IMR-90 (cell line): ENCODE data around the gene HELZ. TPM values are rescaled to one million over a fixed set of nuclear protein-coding genes. Genes with fewer than 3 reads are reported as not detected.

Source experiments
- ATAC-seq: fragments of 200-7000 bp; cut with Tn5 transposase; 2 replicates; pipeline ENCODE4 v1.9.1; 2020; ENCODE audit warnings: low read depth, mild to moderate bottlenecking, moderate library complexity
- BruUV-seq: library from RNA; stranded (reverse); fragments of 400-500 nt; replicated peaks from 2 replicates; lab custom pipeline; 2021; lab: Mats Ljungman, UMichigan
- CTCF ChIA-PET: fragments of 300-600 bp; formaldehyde crosslinking; extraction: SDS; loops from one replicate; lab custom pipeline; 2021; ENCODE audit warnings: antibody characterized with exemption; lab: Yijun Ruan, JAX
- POLR2A ChIA-PET: fragments of 300-600 bp; sonication (Branson Sonifier 250); formaldehyde crosslinking; loops from one replicate; lab custom pipeline; 2022; ENCODE audit warnings: antibody characterized with exemption; ENCODE audit not compliant: unreplicated experiment; lab: Charles Lee
- DNase-seq: peaks from one replicate; pipeline ENCODE4 v3.0.0; 2013
- H2AFZ ChIP-seq: replicated peaks from 2 replicates; pipeline ENCODE3; 2013; ENCODE audit warnings: low read length, mild to moderate bottlenecking; ENCODE audit not compliant: poor library complexity
- H2AK5ac ChIP-seq: 2 replicates; pipeline ENCODE4 v1.6.1; 2013; ENCODE audit warnings: low read depth, low read length, inconsistent platforms
- H2AK9ac ChIP-seq: replicated peaks from 2 replicates; pipeline ENCODE3; 2013; ENCODE audit warnings: mild to moderate bottlenecking, low read depth, low read length, moderate library complexity; ENCODE audit not compliant: poor library complexity
- H2BK120ac ChIP-seq: 2 replicates; pipeline ENCODE4 v1.6.1; 2013; ENCODE audit warnings: low read depth, low read length, inconsistent platforms
- H2BK15ac ChIP-seq: 3 replicates; pipeline ENCODE4 v1.6.1; 2013; ENCODE audit warnings: low read depth, low read length, inconsistent platforms
- H2BK20ac ChIP-seq: 2 replicates; pipeline ENCODE4 v1.6.1; 2013; ENCODE audit warnings: low read depth, mild to moderate bottlenecking, inconsistent platforms, low read length, moderate library complexity
- H2BK5ac ChIP-seq: 2 replicates; pipeline ENCODE4 v1.6.1; 2013; ENCODE audit warnings: mild to moderate bottlenecking, low read depth, low read length, inconsistent platforms; ENCODE audit not compliant: poor library complexity, severe bottlenecking
- H3K14ac ChIP-seq: replicated peaks from 2 replicates; pipeline ENCODE4 v1.6.1; 2013; ENCODE audit warnings: low read depth, low read length, inconsistent platforms
- H3K18ac ChIP-seq: 2 replicates; pipeline ENCODE4 v1.6.1; 2013; ENCODE audit warnings: low read depth, low read length, control low read depth
- H3K23ac ChIP-seq: 2 replicates; pipeline ENCODE4 v1.6.1; 2013; ENCODE audit warnings: low read depth, low read length, inconsistent platforms
- H3K27ac ChIP-seq: 2 replicates; pipeline ENCODE4 v1.5.1; 2013; ENCODE audit warnings: mild to moderate bottlenecking, control low read depth, low read length; ENCODE audit not compliant: insufficient read depth
- H3K27me3 ChIP-seq: 2 replicates; pipeline ENCODE4 v1.6.1; 2013; ENCODE audit warnings: low read length; ENCODE audit not compliant: control insufficient read depth, insufficient read depth
- H3K36me3 ChIP-seq: 2 replicates; pipeline ENCODE4 v1.6.1; 2013; ENCODE audit warnings: low read length, mixed read lengths; ENCODE audit not compliant: control insufficient read depth, insufficient read depth
- H3K4ac ChIP-seq: 2 replicates; pipeline ENCODE4 v1.6.1; 2013; ENCODE audit warnings: low read depth, low read length, inconsistent platforms
- H3K4me1 ChIP-seq: 2 replicates; pipeline ENCODE4 v1.6.1; 2013; ENCODE audit warnings: low read length, mixed read lengths; ENCODE audit not compliant: control insufficient read depth, insufficient read depth
- H3K4me2 ChIP-seq: 2 replicates; pipeline ENCODE4 v1.6.1; 2013; ENCODE audit warnings: low read depth, mild to moderate bottlenecking, control low read depth, low read length, moderate library complexity
- H3K4me3 ChIP-seq: 2 replicates; pipeline ENCODE4 v1.5.1; 2013; ENCODE audit warnings: low read depth, mild to moderate bottlenecking, control low read depth, low read length, moderate library complexity; ENCODE audit not compliant: insufficient read depth
- H3K56ac ChIP-seq: 2 replicates; pipeline ENCODE4 v1.6.1; 2013; ENCODE audit warnings: low read length, inconsistent platforms; ENCODE audit not compliant: insufficient read depth; ENCODE audit errors: extremely low read depth
- H3K79me1 ChIP-seq, 2 experiments: 2 replicates each; pipeline ENCODE4 v1.6.1; 2013; ENCODE audit warnings: low read length in 2 of 2, inconsistent platforms in 1 of 2, low read depth in 1 of 2
- H3K9ac ChIP-seq: 2 replicates; pipeline ENCODE4 v1.6.1; 2013; ENCODE audit warnings: low read depth, low read length, control low read depth
- H3K9me1 ChIP-seq: 2 replicates; pipeline ENCODE4 v1.6.1; 2013; ENCODE audit warnings: low read length, inconsistent platforms; ENCODE audit not compliant: insufficient read depth
- H3K9me3 ChIP-seq: 2 replicates; pipeline ENCODE4 v1.6.1; 2013; ENCODE audit warnings: low read length; ENCODE audit not compliant: control insufficient read depth, insufficient read depth
- H4K20me1 ChIP-seq: 2 replicates; pipeline ENCODE4 v1.6.1; 2013; ENCODE audit warnings: low read length, inconsistent platforms; ENCODE audit not compliant: insufficient read depth
- H4K5ac ChIP-seq: 2 replicates; pipeline ENCODE4 v1.6.1; 2013; ENCODE audit warnings: mild to moderate bottlenecking, low read depth, low read length, control low read depth
- H4K8ac ChIP-seq, 2 experiments: 2 replicates each; pipeline ENCODE4 v1.6.1; 2013; ENCODE audit warnings: low read depth in 2 of 2, low read length in 2 of 2, control low read depth in 1 of 2, inconsistent platforms in 1 of 2
- H4K91ac ChIP-seq: 2 replicates; pipeline ENCODE4 v1.6.1; 2013; ENCODE audit warnings: low read depth, low read length, inconsistent platforms; ENCODE audit not compliant: insufficient read depth
- BHLHE40 ChIP-seq: fragments of 150-350 bp; IDR thresholded peaks from 2 replicates; pipeline ENCODE4 v1.6.1; 2016; ENCODE audit warnings: mild to moderate bottlenecking, low read depth, low read length
- CEBPB ChIP-seq: IDR thresholded peaks from 2 replicates; pipeline ENCODE4 v1.6.1; 2012; ENCODE audit warnings: low read depth, low read length, improper control_type of control experiment
- CHD1 ChIP-seq: IDR thresholded peaks from 2 replicates; pipeline ENCODE4 v1.6.1; 2012; ENCODE audit warnings: low read depth, low read length, improper control_type of control experiment
- CTCF ChIP-seq: conservative IDR thresholded peaks from 2 replicates; pipeline ENCODE4 v1.5.1; 2012; ENCODE audit warnings: mild to moderate bottlenecking, low read depth, low read length, improper control_type of control experiment
- ELK1 ChIP-seq: fragments of 150-350 bp; IDR thresholded peaks from 2 replicates; pipeline ENCODE4 v1.6.1; 2016; ENCODE audit warnings: low read depth, mild to moderate bottlenecking, low read length, moderate library complexity, borderline replicate concordance
- FOS ChIP-seq: fragments of 150-350 bp; IDR thresholded peaks from 2 replicates; pipeline ENCODE4 v1.6.1; 2016; ENCODE audit warnings: low read depth, low read length
- MAFK ChIP-seq: IDR thresholded peaks from 2 replicates; pipeline ENCODE4 v1.6.1; 2012; ENCODE audit warnings: low read depth, low read length, improper control_type of control experiment
- MAZ ChIP-seq: IDR thresholded peaks from 2 replicates; pipeline ENCODE4 v1.6.1; 2012; ENCODE audit warnings: low read depth, mild to moderate bottlenecking, low read length, improper control_type of control experiment, moderate library complexity, borderline replicate concordance
- MXI1 ChIP-seq: IDR thresholded peaks from 2 replicates; pipeline ENCODE4 v1.6.1; 2012; ENCODE audit warnings: low read depth, mild to moderate bottlenecking, low read length, moderate library complexity, borderline replicate concordance
- NFE2L2 ChIP-seq: fragments of 150-350 bp; IDR thresholded peaks from 2 replicates; pipeline ENCODE4 v1.6.1; 2016; ENCODE audit warnings: low read depth, mild to moderate bottlenecking, low read length
- POLR2A ChIP-seq: IDR thresholded peaks from 2 replicates; pipeline ENCODE4 v1.6.1; 2012; ENCODE audit warnings: mild to moderate bottlenecking, low read depth, low read length
- RAD21 ChIP-seq: IDR thresholded peaks from 2 replicates; pipeline ENCODE4 v1.6.1; 2012; ENCODE audit warnings: low read length, improper control_type of control experiment
- RCOR1 ChIP-seq: IDR thresholded peaks from 2 replicates; pipeline ENCODE4 v1.6.1; 2012; ENCODE audit warnings: mild to moderate bottlenecking, low read length, improper control_type of control experiment; ENCODE audit not compliant: insufficient replicate concordance
- RFX5 ChIP-seq: IDR thresholded peaks from 2 replicates; pipeline ENCODE4 v1.8.0; 2012; ENCODE audit warnings: low read depth, mild to moderate bottlenecking, low read length, moderate library complexity
- SMC3 ChIP-seq: fragments of 150-350 bp; IDR thresholded peaks from 2 replicates; pipeline ENCODE4 v1.6.1; 2016; ENCODE audit warnings: low read depth, mild to moderate bottlenecking, antibody characterized with exemption, low read length, moderate library complexity
- USF2 ChIP-seq: fragments of 150-350 bp; IDR thresholded peaks from 2 replicates; pipeline ENCODE4 v1.6.1; 2017; ENCODE audit warnings: mild to moderate bottlenecking, antibody characterized with exemption, low read length, low read depth
- WGBS, 2 experiments: methylation state at CpG; one replicate each; pipeline versions ENCODE4 v1.1.5 to v1.1.7; 2013; ENCODE audit warnings: missing lambda C conversion rate in 2 of 2; ENCODE audit not compliant: insufficient read length in 1 of 2; ENCODE audit errors: extremely low coverage in 2 of 2; 5-methylcytosine and 5-hydroxymethylcytosine counted together
- dilution Hi-C: fragments of 300-500 bp; cut with HindIII; formaldehyde crosslinking; loops from one replicate; pipeline ENCODE4 v1.14.3; 2018; ENCODE audit warnings: low sequenced_read_pairs; ENCODE audit not compliant: unreplicated experiment
- in situ Hi-C: fragments of 300-500 bp; cut with MboI; formaldehyde crosslinking; loops from 3 replicates; pipeline ENCODE4 v1.14.3; 2019; ENCODE audit warnings: low sequenced_read_pairs, inconsistent platforms, mixed read lengths
- intact Hi-C: fragments of 100-400 bp; cut with micrococcal nuclease; formaldehyde crosslinking; loops from 2 replicates; pipeline ENCODE4 v1.10.0; 2022
- polyA plus RNA-seq, 3 experiments: library from polyadenylated mRNA; depleted of rRNA; stranded (reverse); fragments of >200 nt; gene quantifications; 2 replicates each; pipeline ENCODE4 v1.2.3, GENCODE V29; 2012; ENCODE audit warnings: low replicate concordance in 1 of 3
- total RNA-seq: library from RNA; depleted of rRNA; stranded (reverse); fragments of >200 nt; gene quantifications from 2 replicates; pipeline ENCODE4 v1.2.3, GENCODE V29; 2012

Gene HELZ
- total and polyA plus RNA-seq, 2 of the 4 experiments (the other 2 are of a cell fraction) = 8.0 to 60.6 TPM

GRCh38 chr17:67032382-67032781 is 212.6 kb downstream of the HELZ start:
- Histone ChIP-seq H3K56ac (no peak overlapping the region), H4K8ac (no peak overlapping the region), H3K9me3 (no peaks in the 10 kb centered on the region; the same call in 1 of the 2 replicates), H3K4me2 (no peak overlapping the region), H2AK9ac (no peak overlapping the region), H3K36me3 (no peaks in the 10 kb centered on the region), H2AFZ (no peak overlapping the region), H3K27me3 (peaks cover 22% of the 10 kb centered on the region), H4K5ac (no peak overlapping the region), H3K4me1 (no peaks in the 10 kb centered on the region), H3K4me3 (no peak overlapping the region), H2BK20ac (no peak overlapping the region), H3K18ac (no peak overlapping the region), H4K20me1 (no peaks in the 10 kb centered on the region), H3K14ac (no peak overlapping the region), H3K9me1 (no peaks in the 10 kb centered on the region), H3K79me1 (no peaks in the 10 kb centered on the region), H3K23ac (no peak overlapping the region), H3K27ac (no peak overlapping the region), H2BK5ac (no peak overlapping the region), H2BK120ac (no peak overlapping the region), H2BK15ac (no peak overlapping the region), H2AK5ac (no peak overlapping the region), H3K4ac (no peak overlapping the region), H3K9ac (no peak overlapping the region), H4K91ac (no peak overlapping the region)
- no peak for TF ChIP-seq RAD21
- no peak for TF ChIP-seq MAFK
- no peak for TF ChIP-seq CEBPB
- TF ChIP-seq MXI1 = no peak
- TF ChIP-seq RFX5 = no peak
- TF ChIP-seq SMC3 = no peak
- no peak for TF ChIP-seq USF2
- no peak for TF ChIP-seq CHD1
- TF ChIP-seq MAZ = no peak
- TF ChIP-seq CTCF = no peak
- no peak for TF ChIP-seq BHLHE40
- TF ChIP-seq NFE2L2 = no peak
- no peak for TF ChIP-seq ELK1
- no peak for TF ChIP-seq POLR2A
- no peak for TF ChIP-seq FOS
- TF ChIP-seq RCOR1 = no peak
- ChIA-PET POLR2A (no interaction called here), CTCF (no interaction called here)
- in situ Hi-C loops = no loop called here
- no peak for DNase-seq
- ATAC-seq = no peak
- intact Hi-C loops = no loop called here
- BruUV-seq = no TSS peak
- WGBS, 2 experiments = 60% methylated on average over 1 of the region's 14 CpGs; no CpG with 5 or more reads in 1 of the 2 experiments
- dilution Hi-C loops = no loop called here
